NK-92 (cell line): ENCODE measurements around the gene PEAK1.
"Not testable (repeated sequence)": the region's sequence is repeated elsewhere in the genome, so short reads cannot be mapped to it uniquely, and the experiment has no call there.

Experiments used
- DNase-seq: peaks from one replicate; lab custom pipeline; 2025; ENCODE audit not compliant: unreplicated experiment; lab: John Stamatoyannopoulos, UW

The PEAK1 gene

DNA sequence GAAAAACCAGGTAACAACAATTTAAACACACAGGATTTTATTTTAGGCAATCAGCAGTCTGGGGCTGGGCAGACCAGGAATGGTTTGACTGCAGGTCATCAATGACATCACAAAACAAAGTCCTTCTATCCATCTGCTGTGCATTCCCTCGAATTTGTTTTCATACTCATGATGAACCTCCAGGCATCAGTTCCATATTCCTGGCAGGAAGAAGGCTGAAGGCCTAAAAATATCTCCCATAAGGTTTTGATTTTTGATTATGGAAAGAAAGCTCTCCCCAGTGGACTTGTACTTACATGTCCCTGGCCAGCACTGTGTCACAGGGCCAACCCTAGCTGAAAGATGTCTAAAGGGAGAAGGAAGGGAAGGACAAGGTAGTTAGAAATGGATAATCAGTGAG lies 107.4 kb downstream of the PEAK1 start:
- no peak for DNase-seq

DNA sequence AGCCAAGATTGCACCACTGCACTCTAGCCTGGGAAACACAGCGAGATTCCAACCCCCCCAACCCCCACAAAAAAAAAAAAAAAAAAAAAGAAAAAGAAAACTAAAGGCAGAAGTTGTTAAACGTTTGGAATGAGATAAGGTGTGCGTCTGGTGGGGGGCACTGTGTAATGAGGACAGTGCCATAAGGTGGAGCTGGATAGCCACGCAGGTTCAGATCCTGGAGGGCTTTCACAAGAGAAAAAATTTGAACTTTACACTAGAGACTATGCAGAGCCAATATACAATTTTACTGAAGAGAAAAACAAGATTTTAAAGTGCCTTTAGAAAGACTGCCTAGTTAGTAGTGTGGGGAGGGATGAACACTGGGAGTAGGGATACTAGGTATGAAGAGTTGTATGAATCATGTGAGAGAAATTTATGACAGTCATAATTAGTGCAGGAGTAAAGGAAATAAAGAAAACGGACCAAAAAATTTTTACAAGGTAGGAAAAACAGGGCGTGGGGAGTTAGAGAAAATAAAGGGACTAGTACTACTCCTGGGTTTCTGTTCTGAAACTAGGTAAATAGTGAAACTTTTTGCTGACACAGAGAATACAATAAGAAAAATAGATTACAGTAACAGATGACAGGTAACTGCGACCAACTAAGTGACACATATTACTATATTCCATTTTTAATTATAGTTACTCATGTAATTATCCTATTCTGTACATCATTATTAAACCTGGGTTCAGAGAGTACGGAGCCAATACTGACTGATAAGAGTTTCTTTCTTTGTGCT lies 108.1 kb downstream of the PEAK1 start:
- no peak for DNase-seq

- no peak for DNase-seq
Observed at GRCh38 chr15:77311020-77311419, 108.9 kb downstream of the PEAK1 start.

- DNase-seq: no peak
Observed at GRCh38 chr15:77309392-77309791, 110.5 kb downstream of the PEAK1 start.

DNA sequence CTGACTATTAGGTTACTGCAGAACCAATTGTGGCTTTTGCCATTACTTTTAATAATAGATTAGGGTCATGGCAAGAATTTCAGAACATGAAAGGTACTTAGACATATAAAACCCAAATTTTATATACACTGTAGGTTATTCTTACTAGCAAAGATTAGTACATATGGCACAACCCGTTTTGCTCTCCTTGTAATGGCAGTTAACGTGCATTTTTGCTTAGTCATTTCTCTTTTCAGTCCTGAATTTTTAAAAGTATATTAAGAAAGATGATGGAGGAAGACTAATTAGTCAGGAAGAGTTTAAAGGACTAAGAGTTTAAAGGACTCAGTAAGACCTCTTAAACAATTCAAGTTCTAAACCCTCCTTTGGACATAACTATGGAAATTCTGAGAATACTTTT lies 114.0 kb downstream of the PEAK1 start:
- DNase-seq: no peak

- no peak for DNase-seq
Observed at GRCh38 chr15:77296773-77297337, 123.0 kb downstream of the PEAK1 start.

DNA sequence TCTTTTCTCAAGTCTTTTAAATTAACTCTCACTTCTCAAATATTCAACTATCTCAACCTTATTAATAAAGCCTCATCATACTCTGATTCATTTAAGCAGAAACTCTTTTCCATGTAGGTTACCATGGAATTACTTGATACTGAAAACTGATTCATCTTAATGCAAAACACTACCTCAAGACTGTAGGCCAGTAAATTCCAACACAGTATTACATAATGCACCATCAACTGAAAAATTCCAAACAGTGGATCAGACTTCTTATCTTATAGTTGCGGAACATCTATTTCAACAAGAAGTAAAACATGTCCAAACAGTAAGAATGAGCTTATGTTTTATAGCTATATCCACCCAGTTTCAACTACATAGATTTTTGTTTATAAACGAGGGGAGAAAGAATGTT lies 124.5 kb downstream of the PEAK1 start:
- DNase-seq: no peak

- no peak for DNase-seq
Observed at GRCh38 chr15:77292969-77293558, 126.8 kb downstream of the PEAK1 start.

DNA sequence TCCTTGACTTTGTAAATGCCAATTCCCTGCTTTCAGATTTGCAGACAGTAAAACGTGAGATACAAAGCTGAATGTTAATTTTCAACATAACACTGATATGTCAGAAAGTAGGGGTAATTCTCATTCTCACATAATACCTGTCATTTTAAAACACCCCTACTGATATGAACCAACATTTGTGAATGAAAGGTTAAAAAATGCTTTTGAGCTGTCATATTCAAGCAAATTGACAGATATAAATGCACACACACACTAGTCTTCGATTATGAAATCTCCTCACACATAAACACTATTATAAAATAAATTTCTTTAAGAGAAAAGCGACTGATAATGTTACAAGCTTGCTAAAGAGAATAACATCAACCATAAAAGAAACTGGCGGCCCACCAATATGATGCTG lies 128.8 kb downstream of the PEAK1 start:
- DNase-seq: no peak

- no peak for DNase-seq
Observed at GRCh38 chr15:77287385-77287784, 132.5 kb downstream of the PEAK1 start.

- no peak for DNase-seq
Observed at GRCh38 chr15:77285057-77285997, 134.6 kb downstream of the PEAK1 start.

GRCh38 chr15:77282333-77282732 lies 137.6 kb downstream of the PEAK1 start:
- DNase-seq: no peak

- no peak for DNase-seq
Observed at GRCh38 chr15:77276943-77277342, 143.0 kb downstream of the PEAK1 start.

DNA sequence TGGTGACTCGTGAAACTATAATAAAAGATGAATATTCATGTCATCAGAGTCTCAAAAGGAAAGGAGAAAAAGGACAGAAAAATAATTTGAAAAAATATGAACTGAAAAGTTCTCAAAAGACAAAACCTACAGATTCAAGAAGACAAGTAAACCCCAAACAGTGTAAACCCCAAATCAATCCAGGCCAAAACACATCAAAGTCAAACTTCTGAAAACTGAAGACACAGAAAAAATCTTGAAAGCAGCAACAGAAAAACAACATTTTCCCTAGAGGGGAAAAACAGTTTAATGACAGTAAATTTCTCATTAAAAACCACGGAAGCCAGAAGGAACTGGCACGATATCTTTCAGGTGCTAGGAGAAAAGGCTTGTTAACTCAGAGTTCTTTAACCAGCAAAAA lies 143.8 kb downstream of the PEAK1 start:
- no peak for DNase-seq

DNA sequence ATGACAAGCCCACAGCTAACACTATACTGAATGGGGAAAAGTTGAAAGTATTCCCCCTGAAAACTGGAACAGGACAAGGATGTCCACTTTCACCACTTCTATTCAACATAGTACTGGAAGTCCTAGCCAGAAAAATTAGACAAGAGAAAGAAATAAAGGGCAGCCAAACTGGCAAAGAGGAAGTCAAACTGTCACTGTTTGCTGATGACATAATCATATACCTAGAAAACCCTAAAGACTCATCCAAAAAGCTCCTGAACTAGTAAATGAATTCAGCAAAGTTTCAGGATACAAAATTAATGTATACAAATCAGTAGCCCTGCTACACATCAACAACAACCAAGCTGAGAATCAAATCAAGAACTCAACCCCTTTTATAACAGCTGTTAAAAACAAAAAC lies 146.8 kb downstream of the PEAK1 start:
- DNase-seq: not testable (repeated sequence)

- no peak for DNase-seq
Observed at GRCh38 chr15:77266708-77267386, 153.1 kb downstream of the PEAK1 start.

DNA sequence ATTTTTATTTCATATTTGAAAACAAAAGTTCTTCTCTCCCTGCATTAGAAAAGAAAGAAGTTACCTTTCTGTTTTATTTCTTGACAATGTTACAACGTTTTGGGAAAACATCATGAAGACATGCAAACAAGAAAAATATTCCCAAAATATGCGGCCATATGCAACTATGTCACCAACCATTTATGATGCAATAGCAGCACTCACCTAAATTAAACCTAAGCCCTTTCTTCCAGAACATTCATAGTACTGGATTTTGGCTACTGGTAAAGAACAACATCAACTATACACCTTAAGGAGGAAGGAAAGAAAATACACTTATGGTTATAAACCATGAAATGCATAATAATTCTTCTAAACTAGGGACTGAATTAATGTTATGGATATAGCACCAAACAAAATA lies 164.5 kb downstream of the PEAK1 start:
- DNase-seq: no peak

GRCh38 chr15:77251662-77252061 lies 168.2 kb downstream of the PEAK1 start:
- no peak for DNase-seq

DNA sequence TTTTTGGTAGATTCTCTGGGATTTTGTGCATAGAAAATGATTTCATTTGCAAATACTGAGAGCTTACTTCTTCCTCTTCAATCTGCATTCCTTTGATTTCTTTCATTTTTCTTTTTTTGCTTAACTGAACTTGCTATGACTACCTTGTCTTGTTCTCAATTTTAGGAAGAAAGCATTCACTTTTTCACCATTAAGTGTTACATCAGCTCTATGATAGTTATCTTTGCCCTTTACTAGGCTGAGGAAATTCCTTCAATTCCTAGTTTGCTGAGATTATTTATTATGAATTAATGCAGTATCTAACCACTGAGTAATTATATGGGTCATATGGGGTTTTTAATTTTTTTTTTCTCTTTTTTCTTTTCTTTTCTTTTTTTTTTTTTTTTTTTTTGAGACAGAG lies 172.8 kb downstream of the PEAK1 start:
- DNase-seq: no peak

GRCh38 chr15:77243716-77244401 lies 176.0 kb downstream of the PEAK1 start:
- no peak for DNase-seq
